Measurements from ENCODE around the gene ELFN2.

The ELFN2 gene

GRCh38 chr22:37414288-37414687 lies 13.0 kb downstream of the ELFN2 start:
- Histone ChIP-seq H3K9me3 (ENCODE audit: control insufficient read depth, insufficient read depth, low read length) (no peaks in the 10 kb centered on the region), H3F3A (ENCODE audit: control insufficient read depth, insufficient read depth) (no peaks in the 10 kb centered on the region), H3K9me2 (replicated peaks; ENCODE audit: control insufficient read depth, low read length) (no peaks in the 10 kb centered on the region), H3K4me2 (ENCODE audit: low read length) (no peak overlapping the region), H3K27me3 (ENCODE audit: control insufficient read depth, low read length) (peaks cover 37% of the 10 kb centered on the region), H4K20me1 (ENCODE audit: control insufficient read depth, insufficient read depth, low read depth, low read length) (no peaks in the 10 kb centered on the region), H3K4me3 (ENCODE audit: low read length) (no peak overlapping the region), H3K27ac (ENCODE audit: low read depth, low read length) (no peak overlapping the region), H3K79me2 (ENCODE audit: control insufficient read depth, low read length) (no peaks in the 10 kb centered on the region), H3K4me1 (ENCODE audit: control insufficient read depth, low read length) (peaks cover 3% of the 10 kb centered on the region; the same call in 1 of the 2 replicates), H3K36me3 (ENCODE audit: control insufficient read depth, low read length) (no peaks in the 10 kb centered on the region)
- TF ChIP-seq CTCF (IDR thresholded peaks at IDR 0.05; ENCODE audit: low read depth, low read length, poor library complexity, severe bottlenecking): no peak
- no peak for TF ChIP-seq EZH2phosphoT487 (IDR thresholded peaks at IDR 0.05; ENCODE audit: borderline replicate concordance, low read length)

- Histone ChIP-seq H3K9me2 (replicated peaks; ENCODE audit: control insufficient read depth, low read length) (no peaks in the 10 kb centered on the region), H3K27me3 (ENCODE audit: control insufficient read depth, low read length) (peaks cover 32% of the 10 kb centered on the region), H3F3A (ENCODE audit: control insufficient read depth, insufficient read depth) (no peaks in the 10 kb centered on the region), H3K79me2 (ENCODE audit: control insufficient read depth, low read length) (no peaks in the 10 kb centered on the region), H3K27ac (ENCODE audit: low read depth, low read length) (no peak overlapping the region), H3K4me2 (ENCODE audit: low read length) (no peak overlapping the region), H3K9me3 (ENCODE audit: control insufficient read depth, insufficient read depth, low read length) (no peaks in the 10 kb centered on the region), H4K20me1 (ENCODE audit: control insufficient read depth, insufficient read depth, low read depth, low read length) (no peaks in the 10 kb centered on the region), H3K4me1 (ENCODE audit: control insufficient read depth, low read length) (peaks cover 3% of the 10 kb centered on the region; the same call in 1 of the 2 replicates), H3K4me3 (ENCODE audit: low read length) (no peak overlapping the region), H3K36me3 (ENCODE audit: control insufficient read depth, low read length) (no peaks in the 10 kb centered on the region)
- no peak for TF ChIP-seq CTCF (IDR thresholded peaks at IDR 0.05; ENCODE audit: low read depth, low read length, poor library complexity, severe bottlenecking)
- TF ChIP-seq EZH2phosphoT487 (IDR thresholded peaks at IDR 0.05; ENCODE audit: borderline replicate concordance, low read length): no peak
These were observed 13.7 kb downstream of the ELFN2 start for GRCh38 chr22:37413546-37413945.

GRCh38 chr22:37412495-37413250 lies 14.6 kb downstream of the ELFN2 start:
- Histone ChIP-seq H3K4me2 (ENCODE audit: low read length) (no peak overlapping the region), H3K9me3 (ENCODE audit: control insufficient read depth, insufficient read depth, low read length) (no peaks in the 10 kb centered on the region), H3K9me2 (replicated peaks; ENCODE audit: control insufficient read depth, low read length) (no peaks in the 10 kb centered on the region), H3F3A (ENCODE audit: control insufficient read depth, insufficient read depth) (no peaks in the 10 kb centered on the region), H3K79me2 (ENCODE audit: control insufficient read depth, low read length) (no peaks in the 10 kb centered on the region), H4K20me1 (ENCODE audit: control insufficient read depth, insufficient read depth, low read depth, low read length) (no peaks in the 10 kb centered on the region), H3K4me1 (ENCODE audit: control insufficient read depth, low read length) (peaks cover 3% of the 10 kb centered on the region; the same call in 1 of the 2 replicates), H3K27ac (ENCODE audit: low read depth, low read length) (no peak overlapping the region), H3K36me3 (ENCODE audit: control insufficient read depth, low read length) (no peaks in the 10 kb centered on the region), H3K4me3 (ENCODE audit: low read length) (no peak overlapping the region), H3K27me3 (ENCODE audit: control insufficient read depth, low read length) (peaks cover 24% of the 10 kb centered on the region)
- TF ChIP-seq EZH2phosphoT487 (IDR thresholded peaks at IDR 0.05; ENCODE audit: borderline replicate concordance, low read length) (no peak), CTCF (IDR thresholded peaks at IDR 0.05; ENCODE audit: low read depth, low read length, poor library complexity, severe bottlenecking) (no peak)

Measured in DOHH2 (cell line).